Fibroblast of skin of abdomen (primary cell): Measurements from ENCODE around the gene PLIN5.

ENCODE experiments used
- DNase-seq: peaks from one replicate; pipeline ENCODE4 v3.0.0-alpha.2; 2013

The PLIN5 gene

DNA sequence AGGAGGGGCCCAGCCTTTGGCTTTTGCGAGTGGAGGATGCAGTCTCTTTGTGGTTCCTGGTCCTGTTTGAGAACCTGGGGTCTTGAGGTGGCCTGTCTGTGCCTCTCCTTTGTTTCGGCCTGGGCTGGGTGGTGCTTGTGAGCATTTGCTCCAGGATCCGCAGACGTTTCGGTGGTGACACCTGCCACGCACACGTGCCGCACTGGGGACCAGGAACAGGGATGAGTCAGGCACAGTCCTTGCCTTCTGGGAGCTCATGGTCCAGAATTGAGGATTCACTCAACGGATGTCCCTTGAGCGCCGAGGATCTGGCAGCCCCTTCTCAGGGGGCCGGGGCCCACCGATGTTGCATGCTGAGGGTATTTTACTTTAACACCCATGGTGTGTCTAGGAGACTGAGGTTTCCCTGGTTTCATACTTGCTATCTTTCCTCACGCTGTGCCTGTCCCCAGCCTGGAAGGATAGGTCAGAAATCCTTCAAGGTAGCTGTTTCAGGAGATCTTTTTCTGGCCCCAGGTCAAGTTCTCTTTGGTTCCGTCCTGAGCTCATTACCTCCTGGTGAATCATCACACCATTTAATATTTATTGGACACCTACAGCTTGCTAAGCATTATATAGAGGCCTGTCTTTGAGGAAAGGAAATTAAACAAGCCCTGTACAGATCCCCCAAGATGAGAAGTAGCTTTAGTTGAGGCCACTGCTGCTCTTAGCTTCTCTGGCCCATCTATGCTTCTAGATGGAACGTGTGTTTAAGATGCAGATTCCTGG is 57.8 kb downstream of the PLIN5 start:
- no peak for DNase-seq

DNA sequence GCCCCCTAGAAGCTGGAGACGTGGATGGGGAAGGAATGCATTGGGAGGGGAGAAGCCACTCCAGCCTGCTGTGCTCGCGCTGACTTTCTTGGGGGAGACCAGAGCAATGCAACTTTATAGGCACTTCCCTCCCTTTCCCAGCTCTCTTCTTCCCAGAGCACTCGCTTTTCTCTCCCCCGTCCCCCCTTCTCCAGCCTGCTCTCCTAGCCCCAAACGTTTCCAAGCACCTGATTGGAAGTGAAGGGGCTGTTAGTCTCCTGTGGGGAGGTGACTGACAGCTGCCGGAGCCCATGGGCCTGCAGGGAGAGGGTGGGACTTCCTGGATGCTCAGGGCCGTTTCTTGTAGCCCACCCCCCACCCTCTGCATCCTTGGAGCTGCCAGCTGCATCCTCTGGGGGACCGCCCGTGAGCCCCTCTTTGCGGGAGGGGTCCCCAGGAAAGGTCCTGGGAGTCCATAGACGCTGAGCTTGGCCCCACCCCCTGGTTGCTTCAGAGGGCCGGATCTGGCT is 60.5 kb downstream of the PLIN5 start:
- DNase-seq = peak; percentile 77

DNA sequence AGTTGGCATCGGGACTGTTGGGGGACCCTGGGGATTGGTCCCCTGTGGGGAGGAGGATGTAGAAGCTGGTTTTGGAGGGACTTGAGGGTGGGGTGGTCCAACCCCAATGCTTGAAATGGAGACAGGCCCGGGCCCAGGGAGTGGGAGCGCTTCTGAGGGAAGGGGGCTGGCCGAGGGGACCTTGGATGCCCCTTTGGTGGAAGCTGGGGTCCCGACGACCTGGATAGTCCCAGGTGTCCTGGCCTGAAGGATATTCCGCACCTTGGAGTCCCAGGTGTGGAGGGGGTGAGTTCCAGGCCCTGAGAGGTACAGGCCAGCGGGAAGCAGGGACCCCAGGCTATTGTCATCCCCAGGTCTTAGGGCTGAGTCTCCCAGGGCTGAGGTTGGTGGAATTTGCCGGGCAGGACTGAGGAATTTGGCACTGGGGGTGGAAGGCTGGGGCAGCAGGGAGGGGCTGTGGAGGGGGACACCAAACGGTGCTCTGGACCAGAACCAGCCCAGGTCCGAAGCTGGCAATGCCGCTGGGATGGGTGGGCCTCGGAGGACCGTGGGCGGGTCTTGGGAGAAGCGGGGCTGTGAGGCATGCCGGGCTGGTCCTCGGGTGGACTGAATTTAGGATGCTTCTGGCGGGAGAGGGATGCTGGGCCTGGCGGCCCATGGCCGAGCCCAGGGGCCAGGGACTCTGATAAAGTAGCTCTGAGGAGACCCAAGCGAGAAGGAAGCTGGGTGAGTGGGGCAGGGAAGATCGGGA is 61.1 kb downstream of the PLIN5 start:
- DNase-seq = no peak

DNA sequence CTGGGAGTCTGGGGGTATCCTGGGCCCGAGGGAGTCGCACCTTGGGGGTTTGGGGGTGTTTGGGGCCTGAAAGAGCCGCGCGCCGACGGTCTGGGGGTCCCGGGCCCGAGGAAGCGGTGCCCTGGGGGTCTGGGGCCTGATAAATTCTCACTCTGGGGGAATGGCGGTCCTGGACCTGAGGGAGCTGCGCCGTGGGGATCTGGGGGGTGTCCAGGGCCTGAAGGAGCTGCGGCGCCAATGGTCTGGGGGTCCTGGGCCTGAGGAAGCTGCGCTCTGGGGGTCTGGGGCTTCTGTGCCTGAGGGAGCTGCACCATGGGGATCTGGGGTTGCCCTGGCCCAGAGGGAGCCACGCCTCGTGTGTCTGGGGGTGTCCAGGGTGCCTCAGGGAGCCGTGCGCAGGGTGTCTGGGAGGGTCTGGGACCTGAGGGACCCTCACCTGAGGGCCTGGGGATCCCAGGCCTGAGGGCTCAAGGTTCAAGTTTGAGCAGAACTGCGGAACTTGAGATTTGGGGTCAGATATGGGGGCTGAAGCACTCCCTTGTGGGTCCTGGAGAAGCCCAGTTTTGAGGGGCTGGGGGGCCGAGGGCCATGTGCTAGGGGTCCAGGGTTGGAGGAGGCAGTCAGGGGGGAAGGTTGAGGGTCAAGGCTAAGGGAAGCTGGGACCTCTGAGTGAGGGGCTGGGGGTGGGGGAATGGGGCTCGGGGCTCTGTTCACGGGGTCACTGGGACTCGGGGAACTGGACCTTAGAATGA is 61.8 kb downstream of the PLIN5 start:
- no peak for DNase-seq
